Psoas muscle (tissue), 8 donors: ENCODE data around the gene FAM131B. TPM values are rescaled to one million over a fixed set of nuclear protein-coding genes. Genes with fewer than 3 reads are reported as not detected.
A peak's percentile ranks its signal among the peaks of the same experiment; 100 is the strongest.
"Not testable (repeated sequence)": the region's sequence is repeated elsewhere in the genome, so short reads cannot be mapped to it uniquely, and the experiment has no call there.

Experiments used
- ATAC-seq, 4 donors: fragments of 200-7000 bp; cut with Tn5 transposase; one replicate each; pipeline ENCODE4 v1.9.1; 2020; ENCODE audit warnings: moderate library complexity in 3 of 4, mild to moderate bottlenecking in 2 of 4
- DNase-seq, 2 donors: peaks; one replicate each; pipeline ENCODE4 v3.0.0-alpha.2; 2020
- H3K27ac ChIP-seq: fragments of 200-600 bp; one replicate; pipeline ENCODE4 v1.8.0; 2022
- H3K27me3 ChIP-seq, 3 donors: fragments of 200-600 bp in 1 of 3; one replicate each; pipeline versions ENCODE4 v1.6.1 to v1.8.0; 2013 to 2022; ENCODE audit warnings: low read length in 2 of 3, mild to moderate bottlenecking in 2 of 3, moderate library complexity in 1 of 3; ENCODE audit not compliant: insufficient read depth in 3 of 3
- H3K36me3 ChIP-seq, 2 donors: fragments of 200-600 bp in 1 of 2; one replicate each; pipeline versions ENCODE4 v1.6.1 to v1.8.0; 2013 to 2022; ENCODE audit warnings: low read depth in 1 of 2, mild to moderate bottlenecking in 1 of 2, moderate library complexity in 1 of 2; ENCODE audit not compliant: insufficient read depth in 1 of 2
- H3K4me1 ChIP-seq: fragments of 200-600 bp; one replicate; pipeline ENCODE4 v1.8.0; 2022
- H3K4me3 ChIP-seq: fragments of 200-600 bp; one replicate; pipeline ENCODE4 v1.8.0; 2022; ENCODE audit warnings: mild to moderate bottlenecking
- H3K9me3 ChIP-seq: fragments of 200-600 bp; one replicate; pipeline ENCODE4 v1.8.0; 2022
- CTCF ChIP-seq: fragments of 200-600 bp; IDR thresholded peaks from one replicate; pipeline ENCODE4 v1.8.0; 2022; ENCODE audit warnings: antibody characterized with exemption
- WGBS, 3 donors: extraction: QIAGEN DNeasy Blood & Tissue Kit; methylation state at CpG; one replicate each; pipeline versions ENCODE4 v1.1.6 to v1.1.7; 2013; 5-methylcytosine and 5-hydroxymethylcytosine counted together
- intact Hi-C, 2 donors: fragments of 100-400 bp; cut with DNase I; formaldehyde crosslinking; loops; one replicate each; pipeline versions ENCODE4 v1.11.0 to v1.14.2; 2022
- polyA plus RNA-seq, 3 donors: library from polyadenylated mRNA; stranded (reverse); fragments of 200-250 nt; gene quantifications; one replicate each; pipeline ENCODE4 v1.2.3, GENCODE V29; 2013
- total RNA-seq, 4 donors: library from RNA; stranded (reverse); fragmentation: NEBNext Ultra II Directional in 2 of 4; extraction: Animal tissue kit (Norgen Biotek cat#: 25700) in 2 of 4; gene quantifications; one replicate each; pipeline versions ENCODE4 v1.2.1 to v1.2.4, GENCODE V29; 2021 to 2023
- donor health status: healthy with polysubstance abuse.
- donor health status: DM: no; HTN: no; CAD: no; lungs with moderate emphysema.
- donor health status: Bipolar disorder and iron deficiency.
- donor health status: healthy.
- donor health status: DM: yes; HTN: yes; CAD: no.
- donor health status: DM: no; HTN: no; CAD: no.
- donor health status: DM: no; HTN: no; CAD: no.
- donor health status: DM: yes; HTN: yes; CAD: no.

The FAM131B gene
- total and polyA plus RNA-seq, 7 donors, result 0.13 to 1.0 (median 0.27) TPM

GRCh38 chr7:143394068-143394467 is 31.6 kb upstream of the FAM131B start:
- Histone ChIP-seq H3K4me1 (peaks cover 12% of the 10 kb centered on the region), H3K27me3 (no peaks in the 10 kb centered on the region), H3K27ac (no peak overlapping the region), H3K4me3 (no peak overlapping the region), H3K9me3 (no peaks in the 10 kb centered on the region), H3K36me3 (peaks cover 6 to 39% of the 10 kb centered on the region in 2 donors)
- intact Hi-C loops, result no loop called here
- no peak for TF ChIP-seq CTCF
- WGBS, 3 donors, result 95 to 99% (median 95%) methylated on average over 5 to 6 of the region's 6 CpGs
- DNase-seq, result no peak
- no peak for ATAC-seq

GRCh38 chr7:143393267-143394041 is 30.9 kb upstream of the FAM131B start:
- Histone ChIP-seq H3K27me3 (no peaks in the 10 kb centered on the region), H3K4me1 (peaks cover 12% of the 10 kb centered on the region), H3K36me3 (peaks cover 10 to 45% of the 10 kb centered on the region in 2 donors), H3K27ac (no peak overlapping the region), H3K4me3 (no peak overlapping the region), H3K9me3 (no peaks in the 10 kb centered on the region)
- 72 to 82% (median 80%) methylated on average over 14 of the region's 14 CpGs for WGBS, 3 donors
- DNase-seq, result no peak
- intact Hi-C loops, result no loop called here
- peak in 1 of 4 donors; percentile 3 for ATAC-seq
- TF ChIP-seq CTCF, result no peak

- peaks cover 12% of the 10 kb centered on the region for H3K4me1 ChIP-seq
- no peak for DNase-seq
Observed at GRCh38 chr7:143392875-143393266, 30.4 kb upstream of the FAM131B start.

GRCh38 chr7:143392427-143392826 is 29.9 kb upstream of the FAM131B start:
- whole genome bisulfite sequencing, 3 donors, result 86 to 89% (median 87%) methylated on average over 8 of the region's 8 CpGs
- intact Hi-C loops, H3K4me3 ChIP-seq, H3K9me3 ChIP-seq, ATAC-seq, H3K27me3 ChIP-seq, DNase-seq: not testable (repeated sequence)
- H3K4me1 ChIP-seq, result peaks cover 12% of the 10 kb centered on the region
- peaks cover 13 to 56% of the 10 kb centered on the region in 2 donors for H3K36me3 ChIP-seq
- peak overlapping the region; percentile 72 for H3K27ac ChIP-seq

More at GRCh38 chr7:143392875-143393266, 30.4 kb upstream of the FAM131B start:
- Histone ChIP-seq H3K27me3 (no peaks in the 10 kb centered on the region), H3K27ac (peak overlapping the region; percentile 72), H3K36me3 (peaks cover 13 to 51% of the 10 kb centered on the region in 2 donors), H3K4me3 (no peak overlapping the region), H3K9me3 (no peaks in the 10 kb centered on the region)
- no peak for ATAC-seq
- intact Hi-C loops, result no loop called here
- TF ChIP-seq CTCF, result no peak
- 94 to 97% (median 96%) methylated on average over 6 of the region's 6 CpGs for WGBS, 3 donors

GRCh38 chr7:143391462-143392404 is 29.2 kb upstream of the FAM131B start:
- intact Hi-C loops, result no loop called here
- no peaks in the 10 kb centered on the region for H3K9me3 ChIP-seq
- no peak overlapping the region for H3K4me3 ChIP-seq
- H3K27ac ChIP-seq, result peak overlapping the region; percentile 72
- no peak for TF ChIP-seq CTCF
- no peaks in the 10 kb centered on the region for H3K27me3 ChIP-seq
- peak; percentile 33 to 63 (median 52) for ATAC-seq
- 44 to 51% (median 44%) methylated on average over 24 of the region's 24 CpGs for WGBS, 3 donors
- H3K36me3 ChIP-seq, result peaks cover 13 to 61% of the 10 kb centered on the region in 2 donors
- peaks cover 14% of the 10 kb centered on the region for H3K4me1 ChIP-seq
- peak; percentile 81 to 87 for DNase-seq
